IMR-90 (cell line): ENCODE measurements around the gene URI1. TPM values are rescaled to one million over a fixed set of nuclear protein-coding genes. Genes with fewer than 3 reads are reported as not detected.

Source experiments
- ATAC-seq: fragments of 200-7000 bp; cut with Tn5 transposase; 2 replicates; pipeline ENCODE4 v1.9.1; 2020; ENCODE audit warnings: low read depth, mild to moderate bottlenecking, moderate library complexity
- BruUV-seq: library from RNA; stranded (reverse); fragments of 400-500 nt; replicated peaks from 2 replicates; lab custom pipeline; 2021; lab: Mats Ljungman, UMichigan
- CTCF ChIA-PET: fragments of 300-600 bp; formaldehyde crosslinking; extraction: SDS; loops from one replicate; lab custom pipeline; 2021; ENCODE audit warnings: antibody characterized with exemption; lab: Yijun Ruan, JAX
- POLR2A ChIA-PET: fragments of 300-600 bp; sonication (Branson Sonifier 250); formaldehyde crosslinking; loops from one replicate; lab custom pipeline; 2022; ENCODE audit warnings: antibody characterized with exemption; ENCODE audit not compliant: unreplicated experiment; lab: Charles Lee
- DNase-seq: peaks from one replicate; pipeline ENCODE4 v3.0.0; 2013
- H2AFZ ChIP-seq: replicated peaks from 2 replicates; pipeline ENCODE3; 2013; ENCODE audit warnings: low read length, mild to moderate bottlenecking; ENCODE audit not compliant: poor library complexity
- H2AK5ac ChIP-seq: 2 replicates; pipeline ENCODE4 v1.6.1; 2013; ENCODE audit warnings: low read depth, low read length, inconsistent platforms
- H2AK9ac ChIP-seq: replicated peaks from 2 replicates; pipeline ENCODE3; 2013; ENCODE audit warnings: mild to moderate bottlenecking, low read depth, low read length, moderate library complexity; ENCODE audit not compliant: poor library complexity
- H2BK120ac ChIP-seq: 2 replicates; pipeline ENCODE4 v1.6.1; 2013; ENCODE audit warnings: low read depth, low read length, inconsistent platforms
- H2BK15ac ChIP-seq: 3 replicates; pipeline ENCODE4 v1.6.1; 2013; ENCODE audit warnings: low read depth, low read length, inconsistent platforms
- H2BK20ac ChIP-seq: 2 replicates; pipeline ENCODE4 v1.6.1; 2013; ENCODE audit warnings: low read depth, mild to moderate bottlenecking, inconsistent platforms, low read length, moderate library complexity
- H2BK5ac ChIP-seq: 2 replicates; pipeline ENCODE4 v1.6.1; 2013; ENCODE audit warnings: mild to moderate bottlenecking, low read depth, low read length, inconsistent platforms; ENCODE audit not compliant: poor library complexity, severe bottlenecking
- H3K14ac ChIP-seq: replicated peaks from 2 replicates; pipeline ENCODE4 v1.6.1; 2013; ENCODE audit warnings: low read depth, low read length, inconsistent platforms
- H3K18ac ChIP-seq: 2 replicates; pipeline ENCODE4 v1.6.1; 2013; ENCODE audit warnings: low read depth, low read length, control low read depth
- H3K23ac ChIP-seq: 2 replicates; pipeline ENCODE4 v1.6.1; 2013; ENCODE audit warnings: low read depth, low read length, inconsistent platforms
- H3K27ac ChIP-seq: 2 replicates; pipeline ENCODE4 v1.5.1; 2013; ENCODE audit warnings: mild to moderate bottlenecking, control low read depth, low read length; ENCODE audit not compliant: insufficient read depth
- H3K27me3 ChIP-seq: 2 replicates; pipeline ENCODE4 v1.6.1; 2013; ENCODE audit warnings: low read length; ENCODE audit not compliant: control insufficient read depth, insufficient read depth
- H3K36me3 ChIP-seq: 2 replicates; pipeline ENCODE4 v1.6.1; 2013; ENCODE audit warnings: low read length, mixed read lengths; ENCODE audit not compliant: control insufficient read depth, insufficient read depth
- H3K4ac ChIP-seq: 2 replicates; pipeline ENCODE4 v1.6.1; 2013; ENCODE audit warnings: low read depth, low read length, inconsistent platforms
- H3K4me1 ChIP-seq: 2 replicates; pipeline ENCODE4 v1.6.1; 2013; ENCODE audit warnings: low read length, mixed read lengths; ENCODE audit not compliant: control insufficient read depth, insufficient read depth
- H3K4me2 ChIP-seq: 2 replicates; pipeline ENCODE4 v1.6.1; 2013; ENCODE audit warnings: low read depth, mild to moderate bottlenecking, control low read depth, low read length, moderate library complexity
- H3K4me3 ChIP-seq: 2 replicates; pipeline ENCODE4 v1.5.1; 2013; ENCODE audit warnings: low read depth, mild to moderate bottlenecking, control low read depth, low read length, moderate library complexity; ENCODE audit not compliant: insufficient read depth
- H3K56ac ChIP-seq: 2 replicates; pipeline ENCODE4 v1.6.1; 2013; ENCODE audit warnings: low read length, inconsistent platforms; ENCODE audit not compliant: insufficient read depth; ENCODE audit errors: extremely low read depth
- H3K79me1 ChIP-seq, 2 experiments: 2 replicates each; pipeline ENCODE4 v1.6.1; 2013; ENCODE audit warnings: low read length in 2 of 2, inconsistent platforms in 1 of 2, low read depth in 1 of 2
- H3K9ac ChIP-seq: 2 replicates; pipeline ENCODE4 v1.6.1; 2013; ENCODE audit warnings: low read depth, low read length, control low read depth
- H3K9me1 ChIP-seq: 2 replicates; pipeline ENCODE4 v1.6.1; 2013; ENCODE audit warnings: low read length, inconsistent platforms; ENCODE audit not compliant: insufficient read depth
- H3K9me3 ChIP-seq: 2 replicates; pipeline ENCODE4 v1.6.1; 2013; ENCODE audit warnings: low read length; ENCODE audit not compliant: control insufficient read depth, insufficient read depth
- H4K20me1 ChIP-seq: 2 replicates; pipeline ENCODE4 v1.6.1; 2013; ENCODE audit warnings: low read length, inconsistent platforms; ENCODE audit not compliant: insufficient read depth
- H4K5ac ChIP-seq: 2 replicates; pipeline ENCODE4 v1.6.1; 2013; ENCODE audit warnings: mild to moderate bottlenecking, low read depth, low read length, control low read depth
- H4K8ac ChIP-seq, 2 experiments: 2 replicates each; pipeline ENCODE4 v1.6.1; 2013; ENCODE audit warnings: low read depth in 2 of 2, low read length in 2 of 2, control low read depth in 1 of 2, inconsistent platforms in 1 of 2
- H4K91ac ChIP-seq: 2 replicates; pipeline ENCODE4 v1.6.1; 2013; ENCODE audit warnings: low read depth, low read length, inconsistent platforms; ENCODE audit not compliant: insufficient read depth
- BHLHE40 ChIP-seq: fragments of 150-350 bp; IDR thresholded peaks from 2 replicates; pipeline ENCODE4 v1.6.1; 2016; ENCODE audit warnings: mild to moderate bottlenecking, low read depth, low read length
- CEBPB ChIP-seq: IDR thresholded peaks from 2 replicates; pipeline ENCODE4 v1.6.1; 2012; ENCODE audit warnings: low read depth, low read length, improper control_type of control experiment
- CHD1 ChIP-seq: IDR thresholded peaks from 2 replicates; pipeline ENCODE4 v1.6.1; 2012; ENCODE audit warnings: low read depth, low read length, improper control_type of control experiment
- FOS ChIP-seq: fragments of 150-350 bp; IDR thresholded peaks from 2 replicates; pipeline ENCODE4 v1.6.1; 2016; ENCODE audit warnings: low read depth, low read length
- MAZ ChIP-seq: IDR thresholded peaks from 2 replicates; pipeline ENCODE4 v1.6.1; 2012; ENCODE audit warnings: low read depth, mild to moderate bottlenecking, low read length, improper control_type of control experiment, moderate library complexity, borderline replicate concordance
- MXI1 ChIP-seq: IDR thresholded peaks from 2 replicates; pipeline ENCODE4 v1.6.1; 2012; ENCODE audit warnings: low read depth, mild to moderate bottlenecking, low read length, moderate library complexity, borderline replicate concordance
- NFE2L2 ChIP-seq: fragments of 150-350 bp; IDR thresholded peaks from 2 replicates; pipeline ENCODE4 v1.6.1; 2016; ENCODE audit warnings: low read depth, mild to moderate bottlenecking, low read length
- RAD21 ChIP-seq: IDR thresholded peaks from 2 replicates; pipeline ENCODE4 v1.6.1; 2012; ENCODE audit warnings: low read length, improper control_type of control experiment
- RCOR1 ChIP-seq: IDR thresholded peaks from 2 replicates; pipeline ENCODE4 v1.6.1; 2012; ENCODE audit warnings: mild to moderate bottlenecking, low read length, improper control_type of control experiment; ENCODE audit not compliant: insufficient replicate concordance
- RFX5 ChIP-seq: IDR thresholded peaks from 2 replicates; pipeline ENCODE4 v1.8.0; 2012; ENCODE audit warnings: low read depth, mild to moderate bottlenecking, low read length, moderate library complexity
- SMC3 ChIP-seq: fragments of 150-350 bp; IDR thresholded peaks from 2 replicates; pipeline ENCODE4 v1.6.1; 2016; ENCODE audit warnings: low read depth, mild to moderate bottlenecking, antibody characterized with exemption, low read length, moderate library complexity
- WGBS, 2 experiments: methylation state at CpG; one replicate each; pipeline versions ENCODE4 v1.1.5 to v1.1.7; 2013; ENCODE audit warnings: missing lambda C conversion rate in 2 of 2; ENCODE audit not compliant: insufficient read length in 1 of 2; ENCODE audit errors: extremely low coverage in 2 of 2; 5-methylcytosine and 5-hydroxymethylcytosine counted together
- dilution Hi-C: fragments of 300-500 bp; cut with HindIII; formaldehyde crosslinking; loops from one replicate; pipeline ENCODE4 v1.14.3; 2018; ENCODE audit warnings: low sequenced_read_pairs; ENCODE audit not compliant: unreplicated experiment
- in situ Hi-C: fragments of 300-500 bp; cut with MboI; formaldehyde crosslinking; loops from 3 replicates; pipeline ENCODE4 v1.14.3; 2019; ENCODE audit warnings: low sequenced_read_pairs, inconsistent platforms, mixed read lengths
- intact Hi-C: fragments of 100-400 bp; cut with micrococcal nuclease; formaldehyde crosslinking; loops from 2 replicates; pipeline ENCODE4 v1.10.0; 2022
- polyA plus RNA-seq, 3 experiments: library from polyadenylated mRNA; depleted of rRNA; stranded (reverse); fragments of >200 nt; gene quantifications; 2 replicates each; pipeline ENCODE4 v1.2.3, GENCODE V29; 2012; ENCODE audit warnings: low replicate concordance in 1 of 3
- total RNA-seq: library from RNA; depleted of rRNA; stranded (reverse); fragments of >200 nt; gene quantifications from 2 replicates; pipeline ENCODE4 v1.2.3, GENCODE V29; 2012
- TF ChIP-seq, protein P1 (sequence below): fragments of 150-350 bp; IDR thresholded peaks from 2 replicates; pipeline ENCODE4 v1.6.1; 2017; ENCODE audit warnings: mild to moderate bottlenecking, antibody characterized with exemption, low read length, low read depth
- TF ChIP-seq, protein P2 (sequence below): conservative IDR thresholded peaks from 2 replicates; pipeline ENCODE4 v1.5.1; 2012; ENCODE audit warnings: mild to moderate bottlenecking, low read depth, low read length, improper control_type of control experiment
- TF ChIP-seq, protein P3 (sequence below): fragments of 150-350 bp; IDR thresholded peaks from 2 replicates; pipeline ENCODE4 v1.6.1; 2016; ENCODE audit warnings: low read depth, mild to moderate bottlenecking, low read length, moderate library complexity, borderline replicate concordance

The URI1 gene
- total and polyA plus RNA-seq, 2 of the 4 experiments (the other 2 are of a cell fraction), result 43.2 to 45.3 TPM

DNA sequence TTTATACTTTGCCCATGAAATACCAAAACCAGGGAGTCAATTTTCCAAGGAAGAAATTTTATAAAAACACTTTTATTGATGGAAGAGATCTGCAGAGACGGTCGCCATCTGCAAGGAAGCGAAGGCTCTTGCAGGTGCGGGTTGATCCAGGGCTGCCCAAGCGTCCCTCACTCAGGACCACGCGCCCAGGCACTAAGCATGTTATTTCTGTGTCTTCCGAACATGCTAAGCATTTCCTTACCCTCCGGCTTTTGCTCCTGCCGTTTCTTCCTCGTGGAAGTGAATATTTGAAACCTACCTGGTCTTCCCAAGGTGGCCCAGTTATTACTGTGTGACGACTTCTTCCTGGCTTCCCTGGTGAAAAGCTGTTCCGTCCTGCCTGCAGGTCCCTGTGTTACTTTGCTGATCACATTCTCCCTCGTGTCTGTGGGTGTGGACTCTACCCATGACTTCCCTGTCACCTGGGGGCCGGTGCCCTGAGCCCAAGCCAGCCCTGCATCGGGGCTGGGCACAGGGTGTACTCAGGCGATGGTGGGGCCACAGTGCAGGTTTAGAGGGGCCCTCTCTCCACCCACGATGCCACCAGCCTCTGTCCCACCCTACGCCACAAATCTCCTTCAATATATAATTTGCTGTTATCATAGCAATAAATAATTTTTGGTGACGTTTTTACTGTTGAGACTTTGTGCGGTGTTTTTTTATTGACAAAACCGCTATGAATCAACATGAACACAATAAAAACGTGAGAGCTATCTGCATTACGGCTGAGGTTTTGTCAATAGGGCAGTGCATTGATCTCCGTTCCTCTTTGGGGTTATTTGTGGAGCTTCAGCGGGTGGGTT is 119.4 kb downstream of the URI1 start:
- no peak overlapping the region for H4K91ac ChIP-seq
- H3K4me1 ChIP-seq, result no peaks in the 10 kb centered on the region
- ChIA-PET CTCF (no interaction called here), POLR2A (no interaction called here)
- H3K9ac ChIP-seq, result no peak overlapping the region
- H2BK120ac ChIP-seq, result no peak overlapping the region
- BruUV-seq, result no TSS peak
- DNase-seq (no peak), ATAC-seq (no peak)
- H4K8ac ChIP-seq, result no peak overlapping the region
- no peak overlapping the region for H3K14ac ChIP-seq
- H4K20me1 ChIP-seq, result no peaks in the 10 kb centered on the region
- H3K9me1 ChIP-seq, result no peaks in the 10 kb centered on the region
- WGBS, 2 experiments, result 90% methylated on average over 2 of the region's 26 CpGs; no CpG with 5 or more reads in 1 of the 2 experiments
- H3K27me3 ChIP-seq, result no peaks in the 10 kb centered on the region
- in situ Hi-C loops (no loop called here), dilution Hi-C loops (no loop called here), intact Hi-C loops (no loop called here)
- no peak overlapping the region for H2AK5ac ChIP-seq
- H3K4me2 ChIP-seq, result no peak overlapping the region
- no peak overlapping the region for H4K5ac ChIP-seq
- no peak overlapping the region for H3K4ac ChIP-seq
- no peak overlapping the region for H2AK9ac ChIP-seq
- no peak overlapping the region for H2BK5ac ChIP-seq
- no peak overlapping the region for H2BK15ac ChIP-seq
- TF ChIP-seq NFE2L2 (no peak), MAZ (no peak), SMC3 (no peak), BHLHE40 (no peak), RFX5 (no peak), RAD21 (no peak), CEBPB (no peak), RCOR1 (no peak), CHD1 (no peak), FOS (no peak), MXI1 (no peak)
- TF ChIP-seq, protein P1, sequence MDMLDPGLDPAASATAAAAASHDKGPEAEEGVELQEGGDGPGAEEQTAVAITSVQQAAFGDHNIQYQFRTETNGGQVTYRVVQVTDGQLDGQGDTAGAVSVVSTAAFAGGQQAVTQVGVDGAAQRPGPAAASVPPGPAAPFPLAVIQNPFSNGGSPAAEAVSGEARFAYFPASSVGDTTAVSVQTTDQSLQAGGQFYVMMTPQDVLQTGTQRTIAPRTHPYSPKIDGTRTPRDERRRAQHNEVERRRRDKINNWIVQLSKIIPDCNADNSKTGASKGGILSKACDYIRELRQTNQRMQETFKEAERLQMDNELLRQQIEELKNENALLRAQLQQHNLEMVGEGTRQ, result no peak
- TF ChIP-seq, protein P2, sequence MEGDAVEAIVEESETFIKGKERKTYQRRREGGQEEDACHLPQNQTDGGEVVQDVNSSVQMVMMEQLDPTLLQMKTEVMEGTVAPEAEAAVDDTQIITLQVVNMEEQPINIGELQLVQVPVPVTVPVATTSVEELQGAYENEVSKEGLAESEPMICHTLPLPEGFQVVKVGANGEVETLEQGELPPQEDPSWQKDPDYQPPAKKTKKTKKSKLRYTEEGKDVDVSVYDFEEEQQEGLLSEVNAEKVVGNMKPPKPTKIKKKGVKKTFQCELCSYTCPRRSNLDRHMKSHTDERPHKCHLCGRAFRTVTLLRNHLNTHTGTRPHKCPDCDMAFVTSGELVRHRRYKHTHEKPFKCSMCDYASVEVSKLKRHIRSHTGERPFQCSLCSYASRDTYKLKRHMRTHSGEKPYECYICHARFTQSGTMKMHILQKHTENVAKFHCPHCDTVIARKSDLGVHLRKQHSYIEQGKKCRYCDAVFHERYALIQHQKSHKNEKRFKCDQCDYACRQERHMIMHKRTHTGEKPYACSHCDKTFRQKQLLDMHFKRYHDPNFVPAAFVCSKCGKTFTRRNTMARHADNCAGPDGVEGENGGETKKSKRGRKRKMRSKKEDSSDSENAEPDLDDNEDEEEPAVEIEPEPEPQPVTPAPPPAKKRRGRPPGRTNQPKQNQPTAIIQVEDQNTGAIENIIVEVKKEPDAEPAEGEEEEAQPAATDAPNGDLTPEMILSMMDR, result no peak
- TF ChIP-seq, protein P3, sequence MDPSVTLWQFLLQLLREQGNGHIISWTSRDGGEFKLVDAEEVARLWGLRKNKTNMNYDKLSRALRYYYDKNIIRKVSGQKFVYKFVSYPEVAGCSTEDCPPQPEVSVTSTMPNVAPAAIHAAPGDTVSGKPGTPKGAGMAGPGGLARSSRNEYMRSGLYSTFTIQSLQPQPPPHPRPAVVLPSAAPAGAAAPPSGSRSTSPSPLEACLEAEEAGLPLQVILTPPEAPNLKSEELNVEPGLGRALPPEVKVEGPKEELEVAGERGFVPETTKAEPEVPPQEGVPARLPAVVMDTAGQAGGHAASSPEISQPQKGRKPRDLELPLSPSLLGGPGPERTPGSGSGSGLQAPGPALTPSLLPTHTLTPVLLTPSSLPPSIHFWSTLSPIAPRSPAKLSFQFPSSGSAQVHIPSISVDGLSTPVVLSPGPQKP, result no peak
- no peaks in the 10 kb centered on the region for H3K36me3 ChIP-seq
- no peak overlapping the region for H3K23ac ChIP-seq
- H3K18ac ChIP-seq, result no peak overlapping the region
- no peak overlapping the region for H3K27ac ChIP-seq
- H3K4me3 ChIP-seq, result no peak overlapping the region
- H3K56ac ChIP-seq, result no peak overlapping the region
- H2BK20ac ChIP-seq, result no peak overlapping the region
- no peaks in the 10 kb centered on the region for H3K9me3 ChIP-seq
- no peaks in the 10 kb centered on the region for H3K79me1 ChIP-seq
- H2AFZ ChIP-seq, result no peak overlapping the region
